WTC11 (cell line): ENCODE data around the gene RGCC. TPM values are rescaled to one million over a fixed set of nuclear protein-coding genes. Genes with fewer than 3 reads are reported as not detected.

Experiments used
- ATAC-seq: fragments of 200-7000 bp; cut with Tn5 transposase; 2 replicates; pipeline ENCODE4 v1.10.0; 2021; ENCODE audit warnings: mild to moderate bottlenecking, moderate library complexity
- CTCF ChIA-PET: fragments of 300-600 bp; sonication (Branson Sonifier 250); formaldehyde crosslinking; loops from one replicate; lab custom pipeline; 2021; ENCODE audit warnings: antibody characterized with exemption; lab: Charles Lee
- POLR2A ChIA-PET: fragments of 350-600 bp; sonication (Branson Sonifier 250); formaldehyde crosslinking; loops from one replicate; lab custom pipeline; 2021; ENCODE audit warnings: antibody characterized with exemption; lab: Charles Lee
- DNase-seq: peaks from one replicate; pipeline ENCODE4 v3.0.0; 2021; ENCODE audit warnings: low spot score
- H3K27ac Mint-ChIP-seq: 2 replicates; pipeline ENCODE4 v1.8.0; 2021; ENCODE audit warnings: mixed read lengths
- H3K27me3 Mint-ChIP-seq: 2 replicates; pipeline ENCODE4 v1.8.0; 2021; ENCODE audit warnings: low read depth, mild to moderate bottlenecking, moderate library complexity, mixed read lengths
- H3K36me3 Mint-ChIP-seq: 2 replicates; pipeline ENCODE4 v1.8.0; 2021; ENCODE audit warnings: mixed read lengths
- H3K4me1 Mint-ChIP-seq: 2 replicates; pipeline ENCODE4 v1.8.0; 2022; ENCODE audit warnings: mixed read lengths
- H3K4me3 Mint-ChIP-seq: 2 replicates; pipeline ENCODE4 v1.8.0; 2021; ENCODE audit warnings: mild to moderate bottlenecking, moderate library complexity, mixed read lengths
- H3K9me3 Mint-ChIP-seq: 2 replicates; pipeline ENCODE4 v1.8.0; 2021; ENCODE audit warnings: mixed read lengths
- EMX1 ChIP-seq: fragments of 250-450 bp; sonication (Bioruptor Pico); IDR thresholded peaks from 2 replicates; pipeline ENCODE4 v1.8.0; 2021; ENCODE audit warnings: mild to moderate bottlenecking
- TEAD4 ChIP-seq: sonication (generic); formaldehyde crosslinking; IDR thresholded peaks from 2 replicates; pipeline ENCODE4 v1.8.0; 2022; ENCODE audit warnings: mild to moderate bottlenecking, missing genetic modification reagents
- ZNF219 ChIP-seq: sonication (generic); formaldehyde crosslinking; IDR thresholded peaks from 2 replicates; pipeline ENCODE4 v1.8.0; 2023; ENCODE audit warnings: missing genetic modification reagents, mild to moderate bottlenecking, borderline replicate concordance
- ZNF232 ChIP-seq: sonication (generic); formaldehyde crosslinking; IDR thresholded peaks from 2 replicates; pipeline ENCODE4 v1.8.0; 2022; ENCODE audit warnings: mild to moderate bottlenecking, missing genetic modification reagents
- total RNA-seq: library from RNA; stranded (reverse); gene quantifications from 3 replicates; pipeline ENCODE4 v1.2.3, GENCODE V29; 2021
- TF ChIP-seq, protein P1 (sequence below): fragments of 250-450 bp; sonication (Bioruptor Pico); IDR thresholded peaks from 2 replicates; pipeline ENCODE4 v1.9.0; 2021; ENCODE audit warnings: mild to moderate bottlenecking
- TF ChIP-seq, protein P2 (sequence below): fragments of 200-600 bp; IDR thresholded peaks from 2 replicates; pipeline ENCODE4 v1.8.0; 2022; ENCODE audit warnings: antibody characterized with exemption
- TF ChIP-seq, protein P3 (sequence below): fragments of 250-450 bp; sonication (Bioruptor Pico); IDR thresholded peaks from 2 replicates; pipeline ENCODE4 v1.9.0; 2021; ENCODE audit warnings: mild to moderate bottlenecking, borderline replicate concordance
- TF ChIP-seq, protein P4 (sequence below): sonication (generic); formaldehyde crosslinking; IDR thresholded peaks from 2 replicates; pipeline ENCODE4 v1.8.1; 2022; ENCODE audit warnings: low read depth, missing genetic modification reagents, borderline replicate concordance
- TF ChIP-seq, protein P5 (sequence below): sonication (generic); formaldehyde crosslinking; IDR thresholded peaks from 2 replicates; pipeline ENCODE4 v1.8.0; 2022; ENCODE audit warnings: mild to moderate bottlenecking, missing genetic modification reagents

RGCC gene
- total RNA-seq, 1 experiment from 2014 or later: 0.48 TPM

DNA sequence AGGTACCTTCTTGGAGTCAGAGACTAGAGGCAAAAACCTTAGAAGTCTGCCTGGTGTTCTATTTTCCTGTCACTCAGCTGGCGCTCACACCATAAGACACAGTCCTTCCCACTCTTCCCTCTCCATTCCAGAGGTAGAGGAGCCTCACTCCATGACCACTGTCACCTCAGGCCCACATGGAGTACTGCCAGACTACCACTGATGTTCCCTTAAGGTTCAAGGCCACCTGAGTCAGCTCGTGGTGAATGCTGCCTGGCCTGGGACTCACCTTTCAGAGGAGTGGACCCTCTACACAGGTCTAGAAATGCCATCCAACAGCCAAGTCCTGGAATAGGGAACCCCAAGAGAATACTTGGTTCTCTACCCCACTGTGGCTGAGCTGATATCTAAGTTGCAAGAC, 29.9 kb downstream of the RGCC start:
- TF ChIP-seq ZNF219 (CRISPR knock-in tag) (no peak), EMX1 (CRISPR knock-in tag) (no peak)
- TF ChIP-seq, protein P1, sequence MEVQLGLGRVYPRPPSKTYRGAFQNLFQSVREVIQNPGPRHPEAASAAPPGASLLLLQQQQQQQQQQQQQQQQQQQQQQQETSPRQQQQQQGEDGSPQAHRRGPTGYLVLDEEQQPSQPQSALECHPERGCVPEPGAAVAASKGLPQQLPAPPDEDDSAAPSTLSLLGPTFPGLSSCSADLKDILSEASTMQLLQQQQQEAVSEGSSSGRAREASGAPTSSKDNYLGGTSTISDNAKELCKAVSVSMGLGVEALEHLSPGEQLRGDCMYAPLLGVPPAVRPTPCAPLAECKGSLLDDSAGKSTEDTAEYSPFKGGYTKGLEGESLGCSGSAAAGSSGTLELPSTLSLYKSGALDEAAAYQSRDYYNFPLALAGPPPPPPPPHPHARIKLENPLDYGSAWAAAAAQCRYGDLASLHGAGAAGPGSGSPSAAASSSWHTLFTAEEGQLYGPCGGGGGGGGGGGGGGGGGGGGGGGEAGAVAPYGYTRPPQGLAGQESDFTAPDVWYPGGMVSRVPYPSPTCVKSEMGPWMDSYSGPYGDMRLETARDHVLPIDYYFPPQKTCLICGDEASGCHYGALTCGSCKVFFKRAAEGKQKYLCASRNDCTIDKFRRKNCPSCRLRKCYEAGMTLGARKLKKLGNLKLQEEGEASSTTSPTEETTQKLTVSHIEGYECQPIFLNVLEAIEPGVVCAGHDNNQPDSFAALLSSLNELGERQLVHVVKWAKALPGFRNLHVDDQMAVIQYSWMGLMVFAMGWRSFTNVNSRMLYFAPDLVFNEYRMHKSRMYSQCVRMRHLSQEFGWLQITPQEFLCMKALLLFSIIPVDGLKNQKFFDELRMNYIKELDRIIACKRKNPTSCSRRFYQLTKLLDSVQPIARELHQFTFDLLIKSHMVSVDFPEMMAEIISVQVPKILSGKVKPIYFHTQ: no peak
- TF ChIP-seq, protein P2, sequence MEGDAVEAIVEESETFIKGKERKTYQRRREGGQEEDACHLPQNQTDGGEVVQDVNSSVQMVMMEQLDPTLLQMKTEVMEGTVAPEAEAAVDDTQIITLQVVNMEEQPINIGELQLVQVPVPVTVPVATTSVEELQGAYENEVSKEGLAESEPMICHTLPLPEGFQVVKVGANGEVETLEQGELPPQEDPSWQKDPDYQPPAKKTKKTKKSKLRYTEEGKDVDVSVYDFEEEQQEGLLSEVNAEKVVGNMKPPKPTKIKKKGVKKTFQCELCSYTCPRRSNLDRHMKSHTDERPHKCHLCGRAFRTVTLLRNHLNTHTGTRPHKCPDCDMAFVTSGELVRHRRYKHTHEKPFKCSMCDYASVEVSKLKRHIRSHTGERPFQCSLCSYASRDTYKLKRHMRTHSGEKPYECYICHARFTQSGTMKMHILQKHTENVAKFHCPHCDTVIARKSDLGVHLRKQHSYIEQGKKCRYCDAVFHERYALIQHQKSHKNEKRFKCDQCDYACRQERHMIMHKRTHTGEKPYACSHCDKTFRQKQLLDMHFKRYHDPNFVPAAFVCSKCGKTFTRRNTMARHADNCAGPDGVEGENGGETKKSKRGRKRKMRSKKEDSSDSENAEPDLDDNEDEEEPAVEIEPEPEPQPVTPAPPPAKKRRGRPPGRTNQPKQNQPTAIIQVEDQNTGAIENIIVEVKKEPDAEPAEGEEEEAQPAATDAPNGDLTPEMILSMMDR: no peak
- TF ChIP-seq, protein P3, sequence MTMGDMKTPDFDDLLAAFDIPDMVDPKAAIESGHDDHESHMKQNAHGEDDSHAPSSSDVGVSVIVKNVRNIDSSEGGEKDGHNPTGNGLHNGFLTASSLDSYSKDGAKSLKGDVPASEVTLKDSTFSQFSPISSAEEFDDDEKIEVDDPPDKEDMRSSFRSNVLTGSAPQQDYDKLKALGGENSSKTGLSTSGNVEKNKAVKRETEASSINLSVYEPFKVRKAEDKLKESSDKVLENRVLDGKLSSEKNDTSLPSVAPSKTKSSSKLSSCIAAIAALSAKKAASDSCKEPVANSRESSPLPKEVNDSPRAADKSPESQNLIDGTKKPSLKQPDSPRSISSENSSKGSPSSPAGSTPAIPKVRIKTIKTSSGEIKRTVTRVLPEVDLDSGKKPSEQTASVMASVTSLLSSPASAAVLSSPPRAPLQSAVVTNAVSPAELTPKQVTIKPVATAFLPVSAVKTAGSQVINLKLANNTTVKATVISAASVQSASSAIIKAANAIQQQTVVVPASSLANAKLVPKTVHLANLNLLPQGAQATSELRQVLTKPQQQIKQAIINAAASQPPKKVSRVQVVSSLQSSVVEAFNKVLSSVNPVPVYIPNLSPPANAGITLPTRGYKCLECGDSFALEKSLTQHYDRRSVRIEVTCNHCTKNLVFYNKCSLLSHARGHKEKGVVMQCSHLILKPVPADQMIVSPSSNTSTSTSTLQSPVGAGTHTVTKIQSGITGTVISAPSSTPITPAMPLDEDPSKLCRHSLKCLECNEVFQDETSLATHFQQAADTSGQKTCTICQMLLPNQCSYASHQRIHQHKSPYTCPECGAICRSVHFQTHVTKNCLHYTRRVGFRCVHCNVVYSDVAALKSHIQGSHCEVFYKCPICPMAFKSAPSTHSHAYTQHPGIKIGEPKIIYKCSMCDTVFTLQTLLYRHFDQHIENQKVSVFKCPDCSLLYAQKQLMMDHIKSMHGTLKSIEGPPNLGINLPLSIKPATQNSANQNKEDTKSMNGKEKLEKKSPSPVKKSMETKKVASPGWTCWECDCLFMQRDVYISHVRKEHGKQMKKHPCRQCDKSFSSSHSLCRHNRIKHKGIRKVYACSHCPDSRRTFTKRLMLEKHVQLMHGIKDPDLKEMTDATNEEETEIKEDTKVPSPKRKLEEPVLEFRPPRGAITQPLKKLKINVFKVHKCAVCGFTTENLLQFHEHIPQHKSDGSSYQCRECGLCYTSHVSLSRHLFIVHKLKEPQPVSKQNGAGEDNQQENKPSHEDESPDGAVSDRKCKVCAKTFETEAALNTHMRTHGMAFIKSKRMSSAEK (CRISPR knock-in tag): no peak
- no peaks in the 10 kb centered on the region; the same call in 1 of the 2 replicates for H3K27me3 Mint-ChIP-seq
- no peaks in the 10 kb centered on the region for H3K36me3 Mint-ChIP-seq
- H3K4me3 Mint-ChIP-seq: no peak overlapping the region
- CTCF ChIA-PET: no interaction called here
- no peak for ATAC-seq
- peaks cover 18% of the 10 kb centered on the region for H3K9me3 Mint-ChIP-seq
- no peak for DNase-seq
- peaks cover 4% of the 10 kb centered on the region; the same call in 1 of the 2 replicates for H3K4me1 Mint-ChIP-seq
- no peak overlapping the region for H3K27ac Mint-ChIP-seq
- POLR2A ChIA-PET: no interaction called here

DNA sequence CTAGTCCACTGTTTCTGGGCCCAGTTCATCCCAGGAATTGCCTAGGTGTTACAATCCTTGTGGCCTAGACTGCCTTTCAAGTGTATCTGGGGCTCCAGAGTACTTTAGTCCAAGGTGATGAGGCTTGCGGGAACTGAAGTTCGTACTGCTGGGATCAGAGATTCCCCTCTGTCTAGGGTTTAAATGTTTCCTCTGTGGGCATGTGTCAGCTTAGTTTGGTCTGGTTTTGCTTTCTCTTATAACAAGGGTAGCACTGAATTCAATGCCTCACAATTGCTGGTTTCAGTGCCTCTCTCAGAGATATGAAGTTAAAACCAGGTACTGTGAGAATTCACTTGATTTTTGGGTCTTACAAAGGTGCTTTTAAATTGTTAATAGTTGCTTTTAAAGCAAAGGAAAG, 30.8 kb downstream of the RGCC start:
- Mint-ChIP-seq H3K27ac (no peak overlapping the region), H3K4me1 (peaks cover 4% of the 10 kb centered on the region; the same call in 1 of the 2 replicates), H3K27me3 (no peaks in the 10 kb centered on the region; the same call in 1 of the 2 replicates), H3K36me3 (no peaks in the 10 kb centered on the region), H3K9me3 (peaks cover 11% of the 10 kb centered on the region), H3K4me3 (no peak overlapping the region)
- DNase-seq (no peak), ATAC-seq (no peak)
- ChIA-PET CTCF (interaction anchor here (0.8 kb wide), 1 partner anchor 99 kb away, joined by 3 read pairs; no protein-coding TSS in a partner anchor), POLR2A (no interaction called here)
- TF ChIP-seq TEAD4 (CRISPR knock-in tag) (no peak), ZNF232 (no peak)
- TF ChIP-seq, protein P4, sequence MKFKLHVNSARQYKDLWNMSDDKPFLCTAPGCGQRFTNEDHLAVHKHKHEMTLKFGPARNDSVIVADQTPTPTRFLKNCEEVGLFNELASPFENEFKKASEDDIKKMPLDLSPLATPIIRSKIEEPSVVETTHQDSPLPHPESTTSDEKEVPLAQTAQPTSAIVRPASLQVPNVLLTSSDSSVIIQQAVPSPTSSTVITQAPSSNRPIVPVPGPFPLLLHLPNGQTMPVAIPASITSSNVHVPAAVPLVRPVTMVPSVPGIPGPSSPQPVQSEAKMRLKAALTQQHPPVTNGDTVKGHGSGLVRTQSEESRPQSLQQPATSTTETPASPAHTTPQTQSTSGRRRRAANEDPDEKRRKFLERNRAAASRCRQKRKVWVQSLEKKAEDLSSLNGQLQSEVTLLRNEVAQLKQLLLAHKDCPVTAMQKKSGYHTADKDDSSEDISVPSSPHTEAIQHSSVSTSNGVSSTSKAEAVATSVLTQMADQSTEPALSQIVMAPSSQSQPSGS: no peak
- TF ChIP-seq, protein P5, sequence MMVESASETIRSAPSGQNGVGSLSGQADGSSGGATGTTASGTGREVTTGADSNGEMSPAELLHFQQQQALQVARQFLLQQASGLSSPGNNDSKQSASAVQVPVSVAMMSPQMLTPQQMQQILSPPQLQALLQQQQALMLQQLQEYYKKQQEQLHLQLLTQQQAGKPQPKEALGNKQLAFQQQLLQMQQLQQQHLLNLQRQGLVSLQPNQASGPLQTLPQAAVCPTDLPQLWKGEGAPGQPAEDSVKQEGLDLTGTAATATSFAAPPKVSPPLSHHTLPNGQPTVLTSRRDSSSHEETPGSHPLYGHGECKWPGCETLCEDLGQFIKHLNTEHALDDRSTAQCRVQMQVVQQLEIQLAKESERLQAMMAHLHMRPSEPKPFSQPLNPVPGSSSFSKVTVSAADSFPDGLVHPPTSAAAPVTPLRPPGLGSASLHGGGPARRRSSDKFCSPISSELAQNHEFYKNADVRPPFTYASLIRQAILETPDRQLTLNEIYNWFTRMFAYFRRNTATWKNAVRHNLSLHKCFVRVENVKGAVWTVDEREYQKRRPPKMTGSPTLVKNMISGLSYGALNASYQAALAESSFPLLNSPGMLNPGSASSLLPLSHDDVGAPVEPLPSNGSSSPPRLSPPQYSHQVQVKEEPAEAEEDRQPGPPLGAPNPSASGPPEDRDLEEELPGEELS (CRISPR knock-in tag): no peak
- TF ChIP-seq, protein P3 (CRISPR knock-in tag): no peak
